ENCODE data around the gene NFAT5. TPM values are rescaled to one million over a fixed set of nuclear protein-coding genes. Genes with fewer than 3 reads are reported as not detected.
"Not testable (repeated sequence)": the region's sequence is repeated elsewhere in the genome, so short reads cannot be mapped to it uniquely, and the experiment has no call there.

Gene NFAT5
- total and polyA plus RNA-seq, 2 donors (not counting 3 experiments of a cell fraction or from before 2014, with no cell fraction given) = 17.2 to 49.5 TPM

GRCh38 chr16:69643997-69644396 lies 78.2 kb downstream of the NFAT5 start:
- POLR2A ChIA-PET; H3K27ac ChIP-seq (ENCODE audit: insufficient read depth, low read depth, low read length); H3K4me1 ChIP-seq (ENCODE audit: control insufficient read depth, extremely low read depth, insufficient read depth, low read length); H3K27me3 ChIP-seq (ENCODE audit: control insufficient read depth in 2 of 2, insufficient read depth in 2 of 2, low read length in 2 of 2); H3K4me2 ChIP-seq (ENCODE audit: insufficient read depth, low read length); H3K9ac ChIP-seq (replicated peaks; ENCODE audit: extremely low read depth, insufficient read depth, low read length); H3K4me3 ChIP-seq (replicated peaks in 1 of 3; ENCODE audit: insufficient read depth in 1 of 3, low read depth in 1 of 3, low read length in 3 of 3); DNase-seq (ENCODE audit: low read depth, low spot score); intact Hi-C loops (cut with micrococcal nuclease); dilution Hi-C loops (cut with MboI; ENCODE audit: extremely low pct_ligation_motif_present, low sequenced_read_pairs); BruUV-seq (replicated peaks); FAIRE-seq; H2AFZ ChIP-seq (ENCODE audit: low read depth, low read length); H4K20me1 ChIP-seq (replicated peaks; ENCODE audit: control insufficient read depth, extremely low read depth, insufficient read depth, low read length); H3K9me1 ChIP-seq (replicated peaks; ENCODE audit: control insufficient read depth, extremely low read depth, insufficient read depth, low read length); H3K9me3 ChIP-seq (replicated peaks; ENCODE audit: control insufficient read depth, insufficient read depth, low read length): not testable (repeated sequence)
- CTCF ChIA-PET = interaction anchor here (1.2 kb wide), 1 partner anchor 18 kb away, joined by 3 read pairs; no protein-coding TSS in a partner anchor
- Histone ChIP-seq H3K79me2 (ENCODE audit: control insufficient read depth, insufficient read depth, low read length) (peaks cover 11% of the 10 kb centered on the region), H3K36me3 (ENCODE audit: control insufficient read depth in 2 of 2, extremely low read depth in 1 of 2, insufficient read depth in 2 of 2, low read length in 2 of 2) (peaks cover 7 to 11% of the 10 kb centered on the region in 2 experiments)

- ChIA-PET CTCF (no interaction called here), POLR2A (no interaction called here)
These were observed 79.0 kb downstream of the NFAT5 start for GRCh38 chr16:69644790-69645189.

More at GRCh38 chr16:69644790-69645189, 79.0 kb downstream of the NFAT5 start:
- Histone ChIP-seq H3K27me3 (ENCODE audit: control insufficient read depth in 2 of 2, insufficient read depth in 2 of 2, low read length in 2 of 2) (no peaks in the 10 kb centered on the region), H3K9me1 (replicated peaks; ENCODE audit: control insufficient read depth, extremely low read depth, insufficient read depth, low read length) (no peaks in the 10 kb centered on the region), H3K9ac (replicated peaks; ENCODE audit: extremely low read depth, insufficient read depth, low read length) (no peak overlapping the region), H3K4me2 (ENCODE audit: insufficient read depth, low read length) (peak overlapping the region; percentile 11), H3K27ac (ENCODE audit: insufficient read depth, low read depth, low read length) (no peak overlapping the region), H3K79me2 (ENCODE audit: control insufficient read depth, insufficient read depth, low read length) (peaks cover 11% of the 10 kb centered on the region), H3K4me3 (replicated peaks in 1 of 3; ENCODE audit: insufficient read depth in 1 of 3, low read depth in 1 of 3, low read length in 3 of 3) (no peak overlapping the region), H3K36me3 (ENCODE audit: control insufficient read depth in 2 of 2, extremely low read depth in 1 of 2, insufficient read depth in 2 of 2, low read length in 2 of 2) (peaks cover 7 to 11% of the 10 kb centered on the region in 2 experiments), H3K4me1 (ENCODE audit: control insufficient read depth, extremely low read depth, insufficient read depth, low read length) (no peaks in the 10 kb centered on the region), H4K20me1 (replicated peaks; ENCODE audit: control insufficient read depth, extremely low read depth, insufficient read depth, low read length) (peaks cover 2% of the 10 kb centered on the region), H3K9me3 (replicated peaks; ENCODE audit: control insufficient read depth, insufficient read depth, low read length) (no peaks in the 10 kb centered on the region), H2AFZ (ENCODE audit: low read depth, low read length) (no peak overlapping the region)
- TF ChIP-seq, protein P1, sequence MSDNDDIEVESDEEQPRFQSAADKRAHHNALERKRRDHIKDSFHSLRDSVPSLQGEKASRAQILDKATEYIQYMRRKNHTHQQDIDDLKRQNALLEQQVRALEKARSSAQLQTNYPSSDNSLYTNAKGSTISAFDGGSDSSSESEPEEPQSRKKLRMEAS (IDR thresholded peaks at IDR 0.05; ENCODE audit: insufficient read depth, insufficient read length) = no peak
- no TSS peak for BruUV-seq (replicated peaks)
- DNase-seq (ENCODE audit: low read depth, low spot score) = no peak
- dilution Hi-C loops (cut with MboI; ENCODE audit: extremely low pct_ligation_motif_present, low sequenced_read_pairs) (no loop called here), intact Hi-C loops (cut with micrococcal nuclease) (no loop called here)
- no peak for FAIRE-seq

Measured in endothelial cell of umbilical vein (primary cell).